HCT116 (cell line): ENCODE data around the gene PBX3. TPM values are rescaled to one million over a fixed set of nuclear protein-coding genes. Genes with fewer than 3 reads are reported as not detected.

Experiments
- ATAC-seq: fragments of 200-7000 bp; cut with Tn5 transposase; 2 replicates; pipeline ENCODE4 v1.9.1; 2020; ENCODE audit warnings: mild to moderate bottlenecking, moderate library complexity
- BruUV-seq: library from RNA; stranded (reverse); fragments of 400-500 nt; replicated peaks from 2 replicates; lab custom pipeline; 2021; lab: Mats Ljungman, UMichigan
- CTCF ChIA-PET: fragments of 300-600 bp; sonication (Branson Sonifier 250); formaldehyde crosslinking; loops from one replicate; lab custom pipeline; 2021; ENCODE audit warnings: antibody characterized with exemption; lab: Charles Lee
- POLR2A ChIA-PET: fragments of 300-600, 350-600 bp; sonication (Branson Sonifier 250); formaldehyde crosslinking; loops from one replicate; lab custom pipeline; 2021; ENCODE audit warnings: antibody characterized with exemption; lab: Charles Lee
- RAD21 ChIA-PET, 2 experiments: fragments of 300-600 bp; sonication (Branson Sonifier 250); formaldehyde crosslinking; loops; one replicate each; lab custom pipeline; 2023; ENCODE audit warnings: low total read pairs in 2 of 2; ENCODE audit not compliant: uncharacterized antibody in 2 of 2, unreplicated experiment in 2 of 2, low non-redundant PET in 1 of 2; lab: Charles Lee
- DNase-seq: peaks from one replicate; pipeline ENCODE4 v3.0.0-alpha.2; 2010; ENCODE audit warnings: low read depth, low spot score
- H2AFZ ChIP-seq: fragments of 200-600 bp; shearing (Covaris generic), sonication (generic); 2 replicates; pipeline ENCODE4 v1.6.1; 2017; ENCODE audit warnings: low read depth, mixed run types, mixed read lengths, antibody characterized with exemption, low read length; ENCODE audit not compliant: poor library complexity, severe bottlenecking
- H3K27ac ChIP-seq: 2 replicates; pipeline ENCODE4 v1.5.1; 2012; ENCODE audit warnings: low read depth, low read length
- H3K27me3 ChIP-seq: fragments of 200-600 bp; sonication (generic); 2 replicates; pipeline ENCODE4 v1.6.1; 2016; ENCODE audit warnings: mixed run types, low read length, mixed read lengths; ENCODE audit not compliant: insufficient read depth
- H3K36me3 ChIP-seq, 2 experiments: fragments of 200-500 bp in 1 of 2; fragments of 200-600 bp in 1 of 2; sonication (Bioruptor generic) in 1 of 2; sonication (generic) in 1 of 2; 2 replicates each; pipeline versions ENCODE4 v1.5.1 to v1.6.1; 2014 to 2016; ENCODE audit warnings: low read length in 2 of 2, inconsistent platforms in 1 of 2, mixed read lengths in 1 of 2, mixed run types in 1 of 2; ENCODE audit not compliant: insufficient read depth in 2 of 2, control insufficient read depth in 1 of 2
- H3K4me1 ChIP-seq, 2 experiments: fragments of 200-600 bp in 1 of 2; sonication (generic) in 1 of 2; 2 replicates each; pipeline versions ENCODE4 v1.5.1 to v1.6.1; 2012 to 2017; ENCODE audit warnings: low read length in 2 of 2, inconsistent platforms in 1 of 2, mild to moderate bottlenecking in 1 of 2, mixed read lengths in 1 of 2, mixed run types in 1 of 2, moderate library complexity in 1 of 2; ENCODE audit not compliant: insufficient read depth in 2 of 2, control insufficient read depth in 1 of 2
- H3K4me2 ChIP-seq: fragments of 200-600 bp; sonication (generic); 2 replicates; pipeline ENCODE4 v1.6.1; 2017; ENCODE audit warnings: mixed run types, low read length, mixed read lengths
- H3K4me3 ChIP-seq, 2 experiments: fragments of 200-600 bp in 1 of 2; sonication (generic) in 1 of 2; replicated peaks in 1 of 2; 2 replicates each; pipeline ENCODE4 v1.5.1; 2011 to 2016; ENCODE audit warnings: low read length in 2 of 2, control low read depth in 1 of 2, low read depth in 1 of 2, mild to moderate bottlenecking in 1 of 2, mixed read lengths in 1 of 2, mixed run types in 1 of 2
- H3K79me2 ChIP-seq: fragments of 200-600 bp; sonication (generic); 2 replicates; pipeline ENCODE4 v1.6.1; 2017; ENCODE audit warnings: mild to moderate bottlenecking, mixed run types, low read length, moderate library complexity, mixed read lengths; ENCODE audit not compliant: insufficient read depth
- H3K9ac ChIP-seq: fragments of 200-600 bp; sonication (generic); 2 replicates; pipeline ENCODE4 v1.6.1; 2016; ENCODE audit warnings: low read length, mixed read lengths
- H3K9me2 ChIP-seq: fragments of 200-600 bp; sonication (generic), shearing (Covaris generic); 2 replicates; pipeline ENCODE4 v1.6.1; 2017; ENCODE audit warnings: mixed run types, mild to moderate bottlenecking, moderate library complexity; ENCODE audit not compliant: insufficient read depth
- H3K9me3 ChIP-seq, 2 experiments: fragments of 200-500 bp in 1 of 2; fragments of 200-600 bp in 1 of 2; sonication (Bioruptor generic) in 1 of 2; sonication (generic) in 1 of 2; 2 replicates each; pipeline ENCODE4 v1.6.1; 2014 to 2017; ENCODE audit warnings: low read length in 2 of 2, mixed read lengths in 2 of 2, inconsistent platforms in 1 of 2, low read depth in 1 of 2, mild to moderate bottlenecking in 1 of 2, mixed run types in 1 of 2, moderate library complexity in 1 of 2; ENCODE audit not compliant: control insufficient read depth in 1 of 2, insufficient read depth in 1 of 2
- H4K20me1 ChIP-seq: fragments of 200-600 bp; sonication (generic), shearing (Covaris generic); 2 replicates; pipeline ENCODE4 v1.6.1; 2017; ENCODE audit warnings: mixed run types, mild to moderate bottlenecking, moderate library complexity; ENCODE audit not compliant: insufficient read depth
- CBX3 ChIP-seq: IDR thresholded peaks from 2 replicates; pipeline ENCODE4 v1.6.1; 2012; ENCODE audit warnings: low read depth
- CEBPB ChIP-seq: IDR thresholded peaks from 2 replicates; pipeline ENCODE4 v1.6.1; 2012; ENCODE audit warnings: low read depth
- CTCF ChIP-seq, 3 experiments: fragments of 200-600 bp in 1 of 3; sonication (generic) in 1 of 3; IDR thresholded peaks in 2 of 3; conservative IDR thresholded peaks in 1 of 3; 2 replicates each; pipeline ENCODE4 v1.5.1; 2012 to 2017; ENCODE audit warnings: low read depth in 2 of 3, low read length in 2 of 3, antibody characterized with exemption in 1 of 3, borderline replicate concordance in 1 of 3, control low read depth in 1 of 3, mild to moderate bottlenecking in 1 of 3, mixed read lengths in 1 of 3, mixed run types in 1 of 3, moderate library complexity in 1 of 3; ENCODE audit not compliant: insufficient read depth in 1 of 3
- EGR1 ChIP-seq: IDR thresholded peaks from 2 replicates; pipeline ENCODE4 v1.6.1; 2012; ENCODE audit warnings: low read depth
- ELF1 ChIP-seq: IDR thresholded peaks from 2 replicates; pipeline ENCODE4 v1.6.1; 2012; ENCODE audit warnings: low read depth, borderline replicate concordance
- FOSL1 ChIP-seq: IDR thresholded peaks from 2 replicates; pipeline ENCODE4 v1.6.1; 2012; ENCODE audit warnings: low read depth
- MAX ChIP-seq: IDR thresholded peaks from 2 replicates; pipeline ENCODE4 v1.6.1; 2012
- POLR2A ChIP-seq: IDR thresholded peaks from 2 replicates; pipeline ENCODE4 v1.7.0; 2011; ENCODE audit warnings: borderline replicate concordance; ENCODE audit not compliant: insufficient read depth, insufficient read length; ENCODE audit errors: extremely low read depth
- RAD21 ChIP-seq: IDR thresholded peaks from 2 replicates; pipeline ENCODE4 v1.6.1; 2012; ENCODE audit warnings: low read depth, mild to moderate bottlenecking
- REST ChIP-seq: IDR thresholded peaks from 2 replicates; pipeline ENCODE4 v1.6.1; 2012; ENCODE audit warnings: low read depth
- SIN3A ChIP-seq: IDR thresholded peaks from 2 replicates; pipeline ENCODE4 v1.6.1; 2012; ENCODE audit warnings: low read depth
- SP1 ChIP-seq: IDR thresholded peaks from 2 replicates; pipeline ENCODE4 v1.6.1; 2012; ENCODE audit warnings: low read depth
- YY1 ChIP-seq: IDR thresholded peaks from 2 replicates; pipeline ENCODE4 v1.6.1; 2011; ENCODE audit warnings: low read length, low read depth, moderate library complexity, mild to moderate bottlenecking; ENCODE audit not compliant: insufficient replicate concordance; ENCODE audit errors: extremely low read depth
- ZFX ChIP-seq: fragments of 450-650 bp; IDR thresholded peaks from 2 replicates; pipeline ENCODE4 v1.6.1; 2017
- ZNF274 ChIP-seq: fragments of 200-500 bp; sonication (Bioruptor generic); IDR thresholded peaks from 2 replicates; pipeline ENCODE4 v1.6.1; 2014; ENCODE audit warnings: mild to moderate bottlenecking, low read depth, low read length, inconsistent platforms
- intact Hi-C: fragments of 100-400 bp; cut with micrococcal nuclease; formaldehyde crosslinking; loops from 2 replicates; pipeline ENCODE4 v1.10.0; 2022
- total RNA-seq: library from RNA; stranded (reverse); gene quantifications from one replicate; pipeline ENCODE4 v1.2.1, GENCODE V29; 2021; ENCODE audit not compliant: unreplicated experiment

Gene PBX3
- total RNA-seq, 1 experiment from 2014 or later: 13.5 TPM

- Histone ChIP-seq H3K36me3 (no peaks in the 10 kb centered on the region), H2AFZ (no peak overlapping the region), H3K27ac (no peak overlapping the region), H3K9me2 (no peaks in the 10 kb centered on the region), H3K27me3 (no peaks in the 10 kb centered on the region), H3K4me3 (no peak overlapping the region), H3K4me2 (no peak overlapping the region), H3K4me1 (no peaks in the 10 kb centered on the region), H4K20me1 (no peaks in the 10 kb centered on the region), H3K9me3 (no peaks in the 10 kb centered on the region), H3K79me2 (no peaks in the 10 kb centered on the region), H3K9ac (no peak overlapping the region)
- RAD21 ChIA-PET: no interaction called here
- BruUV-seq: no TSS peak
- ATAC-seq (no peak), DNase-seq (no peak)
- POLR2A ChIA-PET: no interaction called here
- CTCF ChIA-PET: no interaction called here
- no peak for TF ChIP-seq SIN3A
- no peak for TF ChIP-seq POLR2A
- TF ChIP-seq ELF1: no peak
- no peak for TF ChIP-seq YY1
- TF ChIP-seq MAX: no peak
- TF ChIP-seq ZFX: no peak
- TF ChIP-seq REST: no peak
- no peak for TF ChIP-seq SP1
- no peak for TF ChIP-seq CBX3
- TF ChIP-seq CTCF (IDR thresholded peaks at IDR 0.05 in 2 of 3, conservative IDR thresholded peaks at IDR 0.05 in 1 of 3; ENCODE audit: borderline replicate concordance in 1 of 3, insufficient read depth in 1 of 3, low read depth in 2 of 3, low read length in 2 of 3): no peak
- no peak for TF ChIP-seq EGR1
- TF ChIP-seq RAD21: no peak
- TF ChIP-seq FOSL1: no peak
- TF ChIP-seq ZNF274: no peak
- no peak for TF ChIP-seq CEBPB
- intact Hi-C loops: no loop called here
Observed at GRCh38 chr9:125904155-125904851, 157.1 kb downstream of the PBX3 start.
